Measurements from ENCODE around the gene ODF4.
"Not testable (repeated sequence)": the region's sequence is repeated elsewhere in the genome, so short reads cannot be mapped to it uniquely, and the experiment has no call there.

DNA sequence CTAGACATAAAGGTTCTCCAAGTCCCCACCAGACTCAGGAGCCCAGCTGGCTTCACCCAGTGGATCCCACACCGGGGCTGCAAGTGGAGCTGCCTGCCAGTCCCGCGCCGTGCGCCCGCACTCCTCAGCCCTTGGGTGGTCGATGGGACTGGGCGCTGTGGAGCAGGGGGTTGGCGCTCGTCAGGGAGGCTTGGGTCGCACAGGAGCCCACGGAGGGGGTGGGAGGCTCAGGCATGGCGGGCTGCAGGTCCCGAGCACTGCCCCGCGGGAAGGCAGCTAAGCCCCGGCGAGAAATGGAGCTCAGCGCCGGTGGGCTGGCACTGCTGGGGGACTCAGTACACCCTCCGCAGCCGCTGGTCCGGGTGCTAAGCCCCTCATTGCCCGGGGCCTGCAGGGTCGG lies 7.4 kb downstream of the ODF4 start:
- TF ChIP-seq CTCF, POLR2A (IDR thresholded peaks at IDR 0.05): not testable (repeated sequence)
